ACC112 (cell line): ENCODE data around the gene LRRC71.

Experiments used
- H2AFZ ChIP-seq: fragments of 200-600 bp; sonication (generic); one replicate; pipeline ENCODE4 v1.6.0; 2017; ENCODE audit warnings: antibody characterized with exemption, low read length; ENCODE audit not compliant: unreplicated experiment
- H3K27ac ChIP-seq: fragments of 200-600 bp; sonication (generic); 2 replicates; pipeline ENCODE4 v1.5.1; 2014; ENCODE audit warnings: low read depth, mild to moderate bottlenecking, antibody characterized with exemption, low read length, moderate library complexity
- H3K27me3 ChIP-seq: fragments of 200-600 bp; sonication (generic); 2 replicates; pipeline ENCODE4 v1.6.1; 2014; ENCODE audit warnings: mild to moderate bottlenecking, antibody characterized with exemption, low read length, moderate library complexity, mixed read lengths; ENCODE audit not compliant: insufficient read depth
- H3K36me3 ChIP-seq: fragments of 200-600 bp; sonication (generic); 2 replicates; pipeline ENCODE4 v1.6.1; 2016; ENCODE audit warnings: mild to moderate bottlenecking, antibody characterized with exemption, low read length, moderate library complexity, mixed read lengths; ENCODE audit not compliant: insufficient read depth
- H3K4me1 ChIP-seq: fragments of 200-600 bp; sonication (generic); one replicate; pipeline ENCODE4 v1.6.1; 2016; ENCODE audit warnings: low read length, mixed read lengths; ENCODE audit not compliant: insufficient read depth, unreplicated experiment, control insufficient read depth
- H3K4me3 ChIP-seq: fragments of 200-600 bp; sonication (generic); 2 replicates; pipeline ENCODE4 v1.5.1; 2014; ENCODE audit warnings: mild to moderate bottlenecking, low read depth, low read length
- H3K79me2 ChIP-seq: fragments of 200-600 bp; sonication (generic); one replicate; pipeline ENCODE4 v1.6.0; 2016; ENCODE audit warnings: low read length; ENCODE audit not compliant: control insufficient read depth, unreplicated experiment, insufficient read depth

Gene LRRC71

DNA sequence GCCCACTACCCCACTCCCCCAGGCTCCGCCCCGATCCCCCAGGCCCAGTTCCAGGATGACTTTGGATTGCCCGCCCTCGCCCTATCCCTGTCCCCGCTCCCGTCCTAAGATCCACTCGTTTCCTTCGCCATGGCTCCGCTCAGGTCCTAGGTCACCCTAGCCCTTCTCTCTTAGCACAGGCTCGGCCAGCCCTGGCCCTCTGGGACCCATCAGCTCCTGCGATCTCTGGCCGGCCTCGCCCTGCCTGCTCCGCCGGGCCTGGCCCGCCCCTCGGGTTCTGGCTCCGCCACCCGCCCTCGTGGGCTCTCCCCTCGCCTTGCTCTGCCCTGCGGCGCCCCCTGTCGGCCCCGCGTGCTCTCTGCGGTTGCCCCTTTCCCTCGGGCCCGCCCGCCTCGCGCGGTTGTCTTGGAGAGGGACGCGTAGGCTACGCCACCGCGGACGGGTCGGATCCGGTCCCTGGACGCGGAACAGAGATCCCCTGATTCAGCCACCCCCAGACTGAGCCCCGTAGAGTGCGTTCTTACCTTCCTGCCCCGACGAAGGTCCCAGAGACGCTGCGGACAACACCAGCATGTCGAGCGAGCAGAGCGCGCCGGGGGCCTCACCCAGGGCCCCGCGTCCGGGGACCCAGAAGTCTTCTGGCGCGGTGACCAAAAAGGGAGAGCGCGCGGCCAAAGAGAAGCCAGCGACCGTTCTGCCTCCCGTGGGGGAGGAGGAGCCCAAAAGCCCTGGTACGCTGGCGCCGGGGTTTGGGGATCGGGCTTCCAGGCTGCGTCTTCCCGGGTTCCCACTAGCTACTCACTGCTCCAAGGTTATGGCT lies at the start of gene LRRC71:
TSS of gene LRRC71 (plus strand) at position 400 of the 820 bp plus-strand sequence. CDS start at position 572, 172 bp downstream.
- Histone ChIP-seq H3K27me3 (peaks cover 19% of the 10 kb centered on the region), H3K27ac (no peak within 1 kb of the TSS), H3K4me3 (peak within 1 kb of the TSS; percentile 49), H3K4me1 (peaks cover 14% of the 10 kb centered on the region), H2AFZ (no peak within 1 kb of the TSS), H3K36me3 (peaks cover 13% of the 10 kb centered on the region), H3K79me2 (no peaks in the 10 kb centered on the region)

DNA sequence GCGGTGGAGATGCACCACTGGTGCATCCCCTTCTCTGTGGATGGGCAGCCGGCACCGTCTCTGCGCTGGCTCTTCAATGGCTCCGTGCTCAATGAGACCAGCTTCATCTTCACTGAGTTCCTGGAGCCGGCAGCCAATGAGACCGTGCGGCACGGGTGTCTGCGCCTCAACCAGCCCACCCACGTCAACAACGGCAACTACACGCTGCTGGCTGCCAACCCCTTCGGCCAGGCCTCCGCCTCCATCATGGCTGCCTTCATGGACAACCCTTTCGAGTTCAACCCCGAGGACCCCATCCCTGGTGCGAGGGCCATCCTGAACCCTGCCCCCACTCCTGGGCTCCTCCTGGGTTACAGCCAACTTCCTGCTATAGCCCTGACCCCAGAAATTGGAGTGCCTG lies 46.8 kb upstream of the LRRC71 start:
- no peak overlapping the region for H3K4me3 ChIP-seq
- no peaks in the 10 kb centered on the region for H3K36me3 ChIP-seq
- no peak overlapping the region for H3K27ac ChIP-seq
- no peaks in the 10 kb centered on the region for H3K79me2 ChIP-seq
- H3K4me1 ChIP-seq: peaks cover 9% of the 10 kb centered on the region
- no peaks in the 10 kb centered on the region for H3K27me3 ChIP-seq
- H2AFZ ChIP-seq: no peak overlapping the region

DNA sequence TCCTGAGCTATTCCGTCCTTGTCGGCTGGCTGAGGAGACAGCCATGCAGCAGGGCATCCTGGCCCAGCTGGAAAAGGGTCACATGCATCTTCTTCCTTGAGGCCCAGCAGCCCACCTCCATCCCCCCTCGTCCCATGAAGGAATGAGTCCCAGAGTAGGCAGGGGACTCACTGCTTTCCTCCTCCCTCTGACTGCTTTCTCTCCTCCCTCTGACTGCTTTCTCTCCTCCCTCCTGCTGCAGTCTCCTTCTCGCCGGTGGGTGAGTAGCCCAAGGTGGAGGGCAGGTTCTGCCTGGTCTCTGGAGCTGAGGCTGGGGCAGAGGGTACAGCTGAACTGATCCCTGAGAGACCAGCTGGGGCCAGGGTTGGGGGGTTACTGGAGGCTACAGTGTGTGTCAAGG lies 46.3 kb upstream of the LRRC71 start:
- peaks cover 2% of the 10 kb centered on the region; the same call in 1 of the 2 replicates for H3K27me3 ChIP-seq
- peaks cover 9% of the 10 kb centered on the region for H3K4me1 ChIP-seq

DNA sequence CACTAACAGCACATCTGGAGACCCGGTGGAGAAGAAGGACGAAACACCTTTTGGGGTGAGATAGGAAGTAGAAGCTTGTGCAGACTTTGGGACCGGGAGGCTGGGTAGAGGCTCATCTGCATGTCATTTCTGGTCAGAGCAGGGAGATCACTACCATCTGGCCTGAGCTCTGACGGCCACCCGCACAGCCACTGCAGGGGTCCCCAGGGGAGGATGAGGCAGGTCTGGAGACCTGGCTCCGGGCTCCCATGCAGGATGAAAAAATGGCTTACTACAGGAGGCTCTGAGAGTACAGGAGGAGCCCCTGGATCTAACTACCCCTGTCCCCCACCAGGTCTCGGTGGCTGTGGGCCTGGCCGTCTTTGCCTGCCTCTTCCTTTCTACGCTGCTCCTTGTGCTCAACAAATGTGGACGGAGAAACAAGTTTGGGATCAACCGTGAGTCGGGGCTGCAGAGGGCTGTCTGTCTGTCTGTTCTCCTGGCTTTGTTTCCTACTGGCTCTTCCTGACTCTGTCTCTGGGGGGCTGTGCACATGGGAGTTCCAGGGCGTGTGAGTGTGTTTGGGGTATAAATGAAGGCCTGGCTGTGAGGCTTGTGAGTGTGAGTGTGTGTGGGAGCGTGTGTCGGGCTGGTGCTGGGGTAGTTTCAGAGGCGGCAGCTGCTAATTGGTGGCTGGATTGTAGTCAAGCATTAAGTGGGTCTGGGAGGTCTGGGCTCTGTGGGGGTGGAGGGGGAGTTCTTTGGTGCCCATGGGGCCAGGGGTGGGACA lies 45.7 kb upstream of the LRRC71 start:
- Histone ChIP-seq H3K79me2 (no peaks in the 10 kb centered on the region), H3K27me3 (peaks cover 3% of the 10 kb centered on the region; the same call in 1 of the 2 replicates)

More for the DNA sequence above, 46.3 kb upstream of the LRRC71 start:
- Histone ChIP-seq H3K79me2 (no peaks in the 10 kb centered on the region), H3K4me3 (no peak overlapping the region), H3K27ac (no peak overlapping the region), H2AFZ (no peak overlapping the region), H3K36me3 (no peaks in the 10 kb centered on the region)

DNA sequence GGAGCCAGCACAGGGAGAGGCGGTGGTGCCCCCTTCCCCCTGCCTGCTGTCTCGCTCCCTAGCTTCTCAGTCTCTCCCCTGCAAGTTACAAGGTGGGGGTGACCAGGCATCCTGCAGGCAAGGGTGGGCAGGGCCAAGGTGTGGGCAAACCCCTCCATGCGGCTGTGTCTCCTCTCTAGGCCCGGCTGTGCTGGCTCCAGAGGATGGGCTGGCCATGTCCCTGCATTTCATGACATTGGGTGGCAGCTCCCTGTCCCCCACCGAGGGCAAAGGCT lies 45.2 kb upstream of the LRRC71 start:
- H3K4me1 ChIP-seq: peaks cover 3% of the 10 kb centered on the region
- H3K36me3 ChIP-seq: no peaks in the 10 kb centered on the region
- H2AFZ ChIP-seq: no peak overlapping the region
- H3K79me2 ChIP-seq: no peaks in the 10 kb centered on the region
- H3K27me3 ChIP-seq: peaks cover 3% of the 10 kb centered on the region; the same call in 1 of the 2 replicates
- no peak overlapping the region for H3K27ac ChIP-seq
- H3K4me3 ChIP-seq: no peak overlapping the region

More for the DNA sequence above, 45.7 kb upstream of the LRRC71 start:
- Histone ChIP-seq H3K4me1 (peaks cover 8% of the 10 kb centered on the region), H3K4me3 (no peak overlapping the region), H3K36me3 (no peaks in the 10 kb centered on the region), H3K27ac (no peak overlapping the region), H2AFZ (no peak overlapping the region)

DNA sequence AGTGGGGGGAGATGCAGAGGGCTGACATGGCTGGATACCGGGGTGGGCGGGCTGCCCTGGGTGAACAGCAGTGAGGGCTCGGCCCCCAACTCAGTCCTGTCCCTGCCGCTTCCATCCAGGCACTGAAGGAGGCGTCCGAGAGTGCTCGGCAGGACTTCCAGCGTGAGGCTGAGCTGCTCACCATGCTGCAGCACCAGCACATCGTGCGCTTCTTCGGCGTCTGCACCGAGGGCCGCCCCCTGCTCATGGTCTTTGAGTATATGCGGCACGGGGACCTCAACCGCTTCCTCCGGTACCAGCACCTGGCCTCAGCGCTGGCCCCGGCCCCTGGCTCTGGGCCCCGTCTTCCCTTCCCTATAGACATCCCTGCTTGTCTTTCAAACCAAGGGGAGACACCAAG lies 44.2 kb upstream of the LRRC71 start:
- Histone ChIP-seq H3K4me3 (no peak overlapping the region), H3K27me3 (peaks cover 3% of the 10 kb centered on the region; the same call in 1 of the 2 replicates), H3K79me2 (no peaks in the 10 kb centered on the region), H3K4me1 (no peaks in the 10 kb centered on the region), H2AFZ (no peak overlapping the region), H3K27ac (no peak overlapping the region), H3K36me3 (no peaks in the 10 kb centered on the region)

DNA sequence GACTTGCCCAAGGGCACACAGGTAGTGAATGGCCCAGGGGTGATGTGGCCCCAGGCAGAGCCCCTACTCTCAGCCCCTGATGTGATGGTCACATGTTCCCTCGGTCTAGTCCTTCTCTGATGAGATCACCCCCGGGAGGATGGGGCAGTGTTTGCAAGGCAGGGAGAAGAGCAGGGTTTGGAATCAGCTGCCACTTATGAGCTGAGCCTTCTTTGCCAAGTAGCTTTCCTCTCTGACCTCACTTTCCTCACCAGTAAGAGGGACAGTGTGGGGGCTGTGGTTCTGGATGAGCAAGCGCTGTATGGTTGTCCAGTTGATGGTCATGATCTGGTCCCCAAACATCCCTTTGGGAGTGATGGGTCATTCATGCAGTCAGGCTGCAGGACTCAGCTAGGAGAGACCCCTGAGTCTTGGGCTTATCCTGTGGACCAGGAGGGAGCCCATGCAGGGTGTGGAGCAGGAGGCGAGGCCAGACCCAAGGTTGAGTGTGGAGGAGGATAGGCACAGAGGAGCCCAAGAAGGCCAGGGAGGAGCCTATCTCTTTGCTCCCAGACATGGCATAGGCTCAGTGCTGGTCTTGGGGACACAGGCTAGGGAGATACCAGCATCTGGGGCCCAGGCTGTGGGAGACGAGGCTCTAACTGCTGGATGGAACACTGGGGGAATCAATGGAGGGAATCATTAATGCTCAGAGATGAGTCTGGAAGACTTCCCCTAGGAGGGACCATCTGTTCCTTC lies 42.8 kb upstream of the LRRC71 start:
- H3K36me3 ChIP-seq: no peaks in the 10 kb centered on the region
- H2AFZ ChIP-seq: no peak overlapping the region
- H3K4me1 ChIP-seq: no peaks in the 10 kb centered on the region
- H3K27me3 ChIP-seq: peaks cover 3% of the 10 kb centered on the region; the same call in 1 of the 2 replicates
- no peak overlapping the region for H3K27ac ChIP-seq
- H3K79me2 ChIP-seq: no peaks in the 10 kb centered on the region
- no peak overlapping the region for H3K4me3 ChIP-seq

DNA sequence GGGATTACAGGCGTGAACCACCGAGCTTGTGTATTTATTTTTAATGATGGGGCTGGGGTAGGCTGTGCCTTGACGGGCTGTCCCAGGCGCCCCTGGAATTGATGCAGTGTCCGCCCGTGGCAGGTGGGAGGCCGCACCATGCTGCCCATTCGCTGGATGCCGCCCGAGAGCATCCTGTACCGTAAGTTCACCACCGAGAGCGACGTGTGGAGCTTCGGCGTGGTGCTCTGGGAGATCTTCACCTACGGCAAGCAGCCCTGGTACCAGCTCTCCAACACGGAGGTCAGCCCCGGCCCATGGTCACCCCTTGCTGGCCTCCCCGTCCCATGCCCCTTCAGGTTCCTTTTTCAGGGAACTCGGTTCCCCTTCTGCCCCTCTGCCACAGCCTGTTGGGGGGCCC lies 40.6 kb upstream of the LRRC71 start:
- peaks cover 3% of the 10 kb centered on the region; the same call in 1 of the 2 replicates for H3K27me3 ChIP-seq

DNA sequence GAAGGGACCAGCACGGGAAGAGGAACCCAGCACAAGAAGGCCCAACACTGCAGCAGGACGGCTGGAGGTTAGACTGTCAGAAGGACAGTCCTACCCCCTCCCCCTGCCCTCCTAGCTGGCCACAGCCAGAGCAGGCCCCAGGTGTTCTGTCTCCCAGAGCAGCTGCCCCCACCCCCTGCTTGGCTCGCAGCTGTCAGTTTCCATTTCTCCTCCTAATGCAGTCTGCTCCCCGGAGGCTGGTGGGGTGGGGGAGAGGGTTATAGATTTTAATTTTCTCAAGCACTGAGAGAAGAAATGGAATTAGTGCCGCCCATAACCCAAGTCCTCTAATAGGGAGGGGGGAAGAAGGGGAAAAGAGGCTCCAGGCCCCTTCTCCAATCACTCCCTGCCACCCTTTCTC lies 40.0 kb upstream of the LRRC71 start:
- Histone ChIP-seq H3K4me3 (no peak overlapping the region), H3K36me3 (no peaks in the 10 kb centered on the region), H3K79me2 (no peaks in the 10 kb centered on the region), H3K4me1 (no peaks in the 10 kb centered on the region), H3K27me3 (peaks cover 3% of the 10 kb centered on the region; the same call in 1 of the 2 replicates), H2AFZ (no peak overlapping the region), H3K27ac (no peak overlapping the region)

More for the DNA sequence above, 40.6 kb upstream of the LRRC71 start:
- Histone ChIP-seq H3K27ac (no peak overlapping the region), H3K4me3 (no peak overlapping the region), H3K36me3 (no peaks in the 10 kb centered on the region), H3K4me1 (no peaks in the 10 kb centered on the region), H3K79me2 (no peaks in the 10 kb centered on the region), H2AFZ (no peak overlapping the region)

DNA sequence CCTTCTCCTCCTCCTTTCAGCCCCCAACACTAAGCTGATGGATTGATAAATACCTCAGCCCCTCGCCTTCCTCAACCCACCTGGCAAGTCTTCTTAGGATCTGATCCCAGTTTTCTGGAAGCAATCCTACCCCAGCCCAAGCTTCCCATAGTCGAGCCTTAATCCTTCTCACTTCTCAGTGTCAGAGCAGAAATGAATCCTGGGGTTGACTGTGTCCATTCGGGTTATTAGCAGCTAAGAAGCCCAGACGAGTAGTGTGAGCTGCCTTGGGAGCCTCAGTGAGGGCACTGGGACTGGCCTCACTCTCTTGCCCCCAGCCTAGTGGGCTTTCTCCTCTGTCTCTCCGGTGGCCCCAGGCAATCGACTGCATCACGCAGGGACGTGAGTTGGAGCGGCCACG lies 39.3 kb upstream of the LRRC71 start:
- Histone ChIP-seq H3K79me2 (no peaks in the 10 kb centered on the region), H3K27ac (no peak overlapping the region), H3K36me3 (no peaks in the 10 kb centered on the region), H2AFZ (no peak overlapping the region), H3K4me1 (no peaks in the 10 kb centered on the region), H3K4me3 (no peak overlapping the region), H3K27me3 (peaks cover 3% of the 10 kb centered on the region; the same call in 1 of the 2 replicates)
